ENCODE data around the gene FIG4.

The FIG4 gene

GRCh38 chr6:109794201-109794923, 103.3 kb downstream of the FIG4 start:
- no peak overlapping the region for H3K4me2 ChIP-seq (ENCODE audit: low read depth, low read length, poor library complexity, severe bottlenecking)

DNA sequence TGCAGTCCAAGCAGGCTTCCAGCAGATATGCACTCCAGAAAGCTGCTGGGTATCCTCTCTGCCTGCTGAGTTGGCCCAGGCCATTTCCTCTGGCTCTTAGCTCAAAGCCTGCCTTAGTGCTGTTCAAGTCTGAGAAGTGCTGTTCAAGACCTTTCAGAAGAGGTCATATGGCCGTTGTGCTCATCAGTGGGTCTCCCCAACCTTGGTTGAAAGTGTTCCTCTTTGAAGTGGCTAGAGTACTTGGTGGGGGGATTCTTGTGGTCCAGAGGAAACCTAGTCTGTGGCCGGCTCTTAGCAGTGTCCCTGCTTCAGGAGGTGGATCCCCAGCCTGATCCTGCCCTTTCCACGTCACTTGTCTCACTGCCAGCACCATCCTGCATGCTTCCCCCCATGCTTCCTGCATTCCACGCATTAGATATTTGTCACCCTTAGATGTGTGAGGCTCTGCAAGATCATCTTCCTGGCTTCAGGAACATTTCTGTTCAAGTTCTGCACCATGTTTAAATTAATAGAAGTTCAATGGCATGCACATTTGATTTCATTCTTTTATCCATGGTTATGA, 105.0 kb downstream of the FIG4 start:
- Histone ChIP-seq H3K36me3 (ENCODE audit: insufficient read depth, low read length) (no peaks in the 10 kb centered on the region), H2AFZ (ENCODE audit: low read length) (no peak overlapping the region), H3K4me3 (ENCODE audit: low read length, poor library complexity, severe bottlenecking) (no peak overlapping the region), H3K9me3 (ENCODE audit: insufficient read depth, low read depth, low read length) (no peaks in the 10 kb centered on the region), H3K4me1 (ENCODE audit: insufficient read depth, low read length, poor library complexity, severe bottlenecking) (no peaks in the 10 kb centered on the region), H3K9me2 (replicated peaks; ENCODE audit: low read depth, low read length) (no peaks in the 10 kb centered on the region), H3K4me2 (ENCODE audit: low read depth, low read length, poor library complexity, severe bottlenecking) (no peak overlapping the region), H4K20me1 (ENCODE audit: insufficient read depth, low read length, poor library complexity, severe bottlenecking) (no peaks in the 10 kb centered on the region), H3K79me2 (ENCODE audit: insufficient read depth, low read length) (no peaks in the 10 kb centered on the region), H3K27me3 (ENCODE audit: insufficient read depth, low read length, poor library complexity, severe bottlenecking) (no peaks in the 10 kb centered on the region), H3K9ac (ENCODE audit: low read depth, low read length, poor library complexity, severe bottlenecking) (no peak overlapping the region), H3F3A (ENCODE audit: low read depth) (no peaks in the 10 kb centered on the region)
- TF ChIP-seq, protein P1, sequence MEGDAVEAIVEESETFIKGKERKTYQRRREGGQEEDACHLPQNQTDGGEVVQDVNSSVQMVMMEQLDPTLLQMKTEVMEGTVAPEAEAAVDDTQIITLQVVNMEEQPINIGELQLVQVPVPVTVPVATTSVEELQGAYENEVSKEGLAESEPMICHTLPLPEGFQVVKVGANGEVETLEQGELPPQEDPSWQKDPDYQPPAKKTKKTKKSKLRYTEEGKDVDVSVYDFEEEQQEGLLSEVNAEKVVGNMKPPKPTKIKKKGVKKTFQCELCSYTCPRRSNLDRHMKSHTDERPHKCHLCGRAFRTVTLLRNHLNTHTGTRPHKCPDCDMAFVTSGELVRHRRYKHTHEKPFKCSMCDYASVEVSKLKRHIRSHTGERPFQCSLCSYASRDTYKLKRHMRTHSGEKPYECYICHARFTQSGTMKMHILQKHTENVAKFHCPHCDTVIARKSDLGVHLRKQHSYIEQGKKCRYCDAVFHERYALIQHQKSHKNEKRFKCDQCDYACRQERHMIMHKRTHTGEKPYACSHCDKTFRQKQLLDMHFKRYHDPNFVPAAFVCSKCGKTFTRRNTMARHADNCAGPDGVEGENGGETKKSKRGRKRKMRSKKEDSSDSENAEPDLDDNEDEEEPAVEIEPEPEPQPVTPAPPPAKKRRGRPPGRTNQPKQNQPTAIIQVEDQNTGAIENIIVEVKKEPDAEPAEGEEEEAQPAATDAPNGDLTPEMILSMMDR (conservative IDR thresholded peaks at IDR 0.05; ENCODE audit: low read length): no peak
- TF ChIP-seq EZH2phosphoT487 (IDR thresholded peaks at IDR 0.05; ENCODE audit: borderline replicate concordance): no peak

More at GRCh38 chr6:109794201-109794923, 103.3 kb downstream of the FIG4 start:
- Histone ChIP-seq H4K20me1 (ENCODE audit: insufficient read depth, low read length, poor library complexity, severe bottlenecking) (no peaks in the 10 kb centered on the region), H3K27me3 (ENCODE audit: insufficient read depth, low read length, poor library complexity, severe bottlenecking) (no peaks in the 10 kb centered on the region), H3K9me2 (replicated peaks; ENCODE audit: low read depth, low read length) (no peaks in the 10 kb centered on the region), H3K4me1 (ENCODE audit: insufficient read depth, low read length, poor library complexity, severe bottlenecking) (no peaks in the 10 kb centered on the region), H3K9me3 (ENCODE audit: insufficient read depth, low read depth, low read length) (no peaks in the 10 kb centered on the region), H3F3A (ENCODE audit: low read depth) (no peaks in the 10 kb centered on the region), H3K4me3 (ENCODE audit: low read length, poor library complexity, severe bottlenecking) (no peak overlapping the region), H2AFZ (ENCODE audit: low read length) (no peak overlapping the region), H3K79me2 (ENCODE audit: insufficient read depth, low read length) (no peaks in the 10 kb centered on the region), H3K36me3 (ENCODE audit: insufficient read depth, low read length) (no peaks in the 10 kb centered on the region), H3K9ac (ENCODE audit: low read depth, low read length, poor library complexity, severe bottlenecking) (no peak overlapping the region)
- TF ChIP-seq, protein P1 (conservative IDR thresholded peaks at IDR 0.05; ENCODE audit: low read length): no peak
- TF ChIP-seq EZH2phosphoT487 (IDR thresholded peaks at IDR 0.05; ENCODE audit: borderline replicate concordance): no peak

DNA sequence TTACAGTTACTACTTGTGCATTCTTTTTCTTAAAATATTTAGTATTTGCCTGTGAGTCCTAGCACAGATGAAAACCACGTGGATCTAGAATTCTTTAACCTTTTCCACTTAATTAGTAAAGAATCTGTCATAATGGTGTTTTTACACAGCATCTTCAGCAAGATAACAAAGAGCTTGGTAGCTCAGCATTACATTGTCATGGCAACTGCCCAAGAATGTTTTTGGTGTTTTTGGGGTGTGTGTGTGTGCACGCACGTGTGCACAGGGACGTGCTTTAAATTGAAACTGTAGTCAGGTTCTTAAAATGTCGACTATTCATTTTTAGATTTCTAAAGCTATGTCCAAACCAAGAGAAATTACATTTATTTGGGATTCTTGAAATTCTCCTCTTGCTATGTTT, 108.0 kb downstream of the FIG4 start:
- H3K4me1 ChIP-seq (ENCODE audit: insufficient read depth, low read length, poor library complexity, severe bottlenecking): no peaks in the 10 kb centered on the region
- no peak overlapping the region for H3K4me3 ChIP-seq (ENCODE audit: low read length, poor library complexity, severe bottlenecking)
- H3K4me2 ChIP-seq (ENCODE audit: low read depth, low read length, poor library complexity, severe bottlenecking): no peak overlapping the region
- no peaks in the 10 kb centered on the region for H3K27me3 ChIP-seq (ENCODE audit: insufficient read depth, low read length, poor library complexity, severe bottlenecking)
- H4K20me1 ChIP-seq (ENCODE audit: insufficient read depth, low read length, poor library complexity, severe bottlenecking): no peaks in the 10 kb centered on the region
- H3K9me3 ChIP-seq (ENCODE audit: insufficient read depth, low read depth, low read length): no peaks in the 10 kb centered on the region
- H3F3A ChIP-seq (ENCODE audit: low read depth): no peaks in the 10 kb centered on the region
- no peaks in the 10 kb centered on the region for H3K9me2 ChIP-seq (replicated peaks; ENCODE audit: low read depth, low read length)
- no peak overlapping the region for H2AFZ ChIP-seq (ENCODE audit: low read length)
- TF ChIP-seq, protein P1 (conservative IDR thresholded peaks at IDR 0.05; ENCODE audit: low read length): no peak
- no peak for TF ChIP-seq EZH2phosphoT487 (IDR thresholded peaks at IDR 0.05; ENCODE audit: borderline replicate concordance)
- no peaks in the 10 kb centered on the region for H3K36me3 ChIP-seq (ENCODE audit: insufficient read depth, low read length)
- no peaks in the 10 kb centered on the region for H3K79me2 ChIP-seq (ENCODE audit: insufficient read depth, low read length)
- H3K9ac ChIP-seq (ENCODE audit: low read depth, low read length, poor library complexity, severe bottlenecking): no peak overlapping the region
